HPDE6-E6E7 (cell line): ENCODE results near the gene SPTBN1.

Experiments used
- DNase-seq: peaks from one replicate; pipeline ENCODE4 v3.0.0; 2011; ENCODE audit warnings: missing footprints; ENCODE audit errors: extremely low spot score

SPTBN1 gene

GRCh38 chr2:54553775-54554174, 97.6 kb downstream of the SPTBN1 start:
- no peak for DNase-seq

DNA sequence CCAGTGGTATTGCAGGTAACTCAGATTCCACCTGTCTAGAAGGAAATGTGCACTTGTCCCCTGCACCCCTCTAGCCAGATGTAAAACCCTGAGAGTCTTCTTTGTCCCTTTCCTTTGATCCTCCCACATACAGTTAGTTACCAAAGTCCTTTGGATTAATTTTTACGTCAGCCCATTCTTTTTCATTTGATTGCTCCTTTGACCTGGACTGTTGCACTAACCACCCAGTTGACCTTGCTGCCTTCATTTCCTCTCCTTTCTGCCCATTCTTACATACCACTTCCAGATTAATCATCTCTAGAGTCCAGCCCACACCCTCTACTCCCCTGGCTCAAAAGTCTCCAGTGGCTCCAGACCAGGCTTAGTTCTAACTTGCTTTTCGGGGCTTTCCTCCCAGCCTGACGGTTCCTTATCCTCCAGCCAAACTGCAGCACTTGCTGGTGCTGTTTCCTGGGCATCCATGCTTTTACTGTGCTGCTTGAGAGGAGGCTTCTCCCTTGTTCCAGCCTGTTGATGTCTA, 99.3 kb downstream of the SPTBN1 start:
- no peak for DNase-seq

DNA sequence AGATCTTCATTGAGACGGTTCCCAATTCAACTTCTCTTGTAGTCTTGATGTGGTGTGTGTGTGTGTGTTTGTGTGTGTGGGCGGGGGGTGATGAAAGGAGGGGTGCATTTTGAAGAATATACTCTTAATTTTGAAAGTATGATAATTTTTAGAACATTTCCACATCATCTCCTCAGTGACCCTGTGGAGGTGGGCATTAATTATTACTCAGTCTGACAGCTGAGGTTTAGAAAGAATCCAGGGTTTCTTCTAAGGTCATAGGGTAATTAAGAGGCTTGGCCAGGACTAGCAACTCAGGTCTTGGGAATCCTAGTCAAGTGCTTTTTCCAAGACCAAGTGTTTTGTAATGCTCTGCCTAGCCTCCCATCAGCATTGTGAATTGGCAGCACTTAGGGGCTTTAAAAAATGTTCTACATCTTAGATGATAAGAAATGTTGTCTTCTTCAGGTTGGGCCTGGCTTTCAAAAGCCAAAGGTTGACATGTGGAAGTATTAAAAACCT, 100.5 kb downstream of the SPTBN1 start:
- DNase-seq: no peak

DNA sequence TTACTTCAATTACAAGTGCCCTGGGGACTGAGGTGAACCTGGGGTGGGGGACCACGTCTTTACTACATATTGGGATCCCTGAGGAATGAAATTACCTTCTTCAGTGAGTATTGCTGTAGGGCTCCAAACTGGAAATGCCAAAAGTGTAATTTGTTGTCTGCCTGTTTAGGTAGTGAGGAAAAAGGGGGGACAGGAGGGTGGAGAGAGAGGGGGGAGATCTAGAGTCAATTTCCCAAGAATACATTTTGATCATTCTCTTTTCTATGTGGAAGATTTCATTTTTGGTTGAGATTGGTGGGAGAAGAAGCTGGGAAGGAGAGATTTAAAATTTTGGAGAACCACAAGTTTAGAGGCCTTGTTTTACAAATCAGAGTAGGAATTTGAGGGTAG, 101.1 kb downstream of the SPTBN1 start:
- DNase-seq: no peak

GRCh38 chr2:54557601-54558187, 101.6 kb downstream of the SPTBN1 start:
- DNase-seq: no peak

- no peak for DNase-seq
Measured at GRCh38 chr2:54558188-54559005, 102.3 kb downstream of the SPTBN1 start.

DNA sequence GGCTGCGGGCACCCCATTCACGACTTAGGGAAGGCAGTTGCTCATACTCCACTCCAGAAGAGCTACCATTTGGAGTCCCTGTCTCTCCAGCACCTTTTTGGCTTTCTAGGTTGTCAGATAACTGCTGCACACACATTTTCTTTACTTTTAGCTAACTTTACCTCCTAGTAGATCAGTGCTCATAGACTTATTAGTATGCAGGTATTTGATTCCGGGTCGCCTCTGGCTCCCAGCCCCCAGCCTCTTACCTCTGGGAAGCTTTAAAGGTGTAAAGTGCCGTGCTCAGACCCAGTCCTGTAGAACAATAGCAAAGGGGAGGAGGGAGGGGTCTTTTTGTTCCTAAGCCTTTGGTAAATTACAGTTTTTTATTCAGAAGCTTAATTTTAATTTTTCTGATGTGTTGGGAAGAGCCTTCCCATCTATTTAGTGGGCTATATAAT, 102.9 kb downstream of the SPTBN1 start:
- no peak for DNase-seq

GRCh38 chr2:54559593-54560145, 103.5 kb downstream of the SPTBN1 start:
- DNase-seq: no peak

- no peak for DNase-seq
Measured at GRCh38 chr2:54560146-54560881, 104.2 kb downstream of the SPTBN1 start.

- DNase-seq: no peak
Measured at GRCh38 chr2:54561010-54561409, 104.9 kb downstream of the SPTBN1 start.

- no peak for DNase-seq
Measured at GRCh38 chr2:54564439-54564838, 108.3 kb downstream of the SPTBN1 start.

DNA sequence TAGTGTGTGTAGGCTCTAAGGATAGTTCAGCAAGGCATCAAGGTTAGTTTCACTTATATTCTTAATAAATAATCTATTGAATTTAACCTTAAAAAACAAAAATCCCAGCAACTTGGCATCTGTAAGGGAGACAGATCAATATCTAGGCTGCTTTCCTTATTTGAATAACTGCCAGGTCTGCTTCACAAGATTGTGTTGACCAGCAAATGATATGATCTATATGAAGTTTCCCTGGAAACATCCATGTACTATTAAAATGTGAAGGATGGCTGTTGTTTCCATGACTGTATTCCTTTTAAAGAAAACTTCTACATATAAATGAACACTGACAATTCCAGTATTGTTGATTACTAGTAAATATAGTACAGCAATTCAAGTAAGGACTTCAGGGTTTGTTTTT, 109.4 kb downstream of the SPTBN1 start:
- no peak for DNase-seq

GRCh38 chr2:54566896-54567295, 110.8 kb downstream of the SPTBN1 start:
- no peak for DNase-seq

GRCh38 chr2:54568876-54569321, 112.8 kb downstream of the SPTBN1 start:
- DNase-seq: no peak

DNA sequence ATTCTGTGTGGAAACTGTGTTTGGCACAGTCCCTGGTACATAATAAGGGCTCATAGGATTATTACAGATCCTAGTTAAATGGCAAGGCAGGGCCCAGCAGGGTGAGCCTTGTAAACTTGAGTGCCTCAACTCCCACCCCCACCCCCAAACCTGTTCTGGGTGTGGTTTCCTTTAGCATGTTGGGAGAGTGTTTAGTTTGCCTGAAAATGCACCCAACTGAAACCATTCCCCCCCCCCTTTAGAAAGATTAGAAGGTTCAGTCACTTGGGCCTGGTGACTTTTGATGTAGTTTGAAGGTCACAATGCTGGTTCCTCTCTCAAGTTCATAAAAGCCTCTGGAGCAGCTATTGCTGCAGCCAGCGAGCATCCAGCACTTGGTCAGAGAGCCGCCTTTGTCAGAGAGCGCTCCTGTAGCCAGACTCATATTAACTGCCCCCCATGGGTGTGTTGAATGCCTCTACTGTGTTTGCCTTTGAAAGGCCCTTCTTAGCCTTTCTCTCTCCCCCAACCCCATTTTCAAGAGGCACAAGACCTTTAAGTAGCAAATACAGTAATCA, 113.7 kb downstream of the SPTBN1 start:
- no peak for DNase-seq

DNA sequence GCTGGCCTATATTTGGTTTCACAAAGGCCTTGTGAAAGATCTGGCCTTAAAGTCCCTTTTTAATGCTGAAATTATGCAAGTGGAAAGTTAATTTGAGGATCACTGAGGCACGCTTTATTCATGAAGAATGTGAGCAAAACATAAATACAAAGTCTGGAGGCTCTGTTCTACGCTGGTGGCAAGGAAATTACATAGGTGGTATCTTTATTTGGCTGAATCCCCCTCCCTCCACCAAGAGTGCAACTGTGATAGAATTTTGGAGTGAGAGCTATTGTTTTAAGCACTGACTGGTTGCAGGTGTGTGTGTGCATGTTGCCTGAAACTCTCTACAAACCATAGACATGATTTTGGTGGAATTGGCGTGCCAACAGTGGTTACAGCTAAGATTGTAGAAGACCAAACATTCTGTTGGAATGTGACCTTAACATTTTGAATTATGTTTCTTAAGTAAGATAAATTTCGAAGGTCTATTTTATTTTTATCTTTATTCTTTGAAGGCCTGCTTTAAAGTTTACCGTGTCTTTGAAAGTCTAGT, 114.3 kb downstream of the SPTBN1 start:
- DNase-seq: no peak

DNA sequence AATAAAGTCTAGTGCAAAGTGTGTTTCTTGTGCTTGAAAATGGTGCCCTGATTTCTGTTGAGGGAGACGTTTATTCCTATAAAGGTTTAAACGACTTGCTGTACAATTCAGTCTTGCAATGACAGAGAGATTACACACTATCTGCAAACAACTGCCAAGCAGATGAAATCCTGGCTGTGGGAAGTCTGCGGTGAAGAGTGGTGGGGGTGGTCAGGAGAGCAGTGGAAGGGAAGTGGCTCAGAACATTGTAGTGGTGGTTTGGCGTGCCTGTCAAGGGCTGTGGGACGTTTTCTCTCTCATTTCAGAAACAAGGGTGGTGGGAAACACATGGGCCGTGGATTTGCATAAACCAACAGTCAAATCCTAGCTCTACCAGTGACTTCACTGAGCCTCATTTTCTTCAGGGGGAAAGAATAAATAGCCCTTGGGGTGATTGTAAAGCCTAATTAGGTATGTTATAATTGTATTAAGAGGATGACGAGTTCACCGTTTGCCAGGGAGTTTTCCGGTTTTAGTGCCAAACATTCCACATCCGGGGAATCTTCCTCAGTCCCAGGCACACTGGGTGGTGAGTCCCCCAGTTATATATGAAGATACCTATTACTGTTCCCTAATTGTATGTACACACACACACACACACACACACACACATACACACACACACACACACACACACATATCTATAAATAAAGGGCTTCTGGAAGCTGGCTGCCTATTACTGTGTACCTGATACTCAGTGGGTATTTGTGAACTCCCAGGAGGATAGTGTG, 115.0 kb downstream of the SPTBN1 start:
- peak; percentile 49 for DNase-seq

DNA sequence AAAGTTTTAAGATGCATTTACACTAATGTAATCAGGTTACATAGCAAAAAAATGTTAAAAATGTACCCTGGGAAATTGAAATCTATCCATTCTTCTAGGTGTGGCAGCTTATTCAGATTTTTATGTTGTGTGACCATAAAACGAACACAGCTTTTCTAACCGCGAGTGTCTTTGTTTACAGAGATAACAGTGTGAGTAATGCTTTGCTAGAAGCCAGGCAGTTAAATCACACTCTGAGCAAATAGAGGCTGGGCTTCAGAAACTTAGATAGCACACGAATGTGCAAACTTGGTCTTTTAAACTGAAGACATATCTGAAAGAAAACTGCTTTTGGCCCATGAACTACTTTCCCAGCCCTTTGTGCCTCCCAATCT, 116.1 kb downstream of the SPTBN1 start:
- DNase-seq: peak; percentile 50

DNA sequence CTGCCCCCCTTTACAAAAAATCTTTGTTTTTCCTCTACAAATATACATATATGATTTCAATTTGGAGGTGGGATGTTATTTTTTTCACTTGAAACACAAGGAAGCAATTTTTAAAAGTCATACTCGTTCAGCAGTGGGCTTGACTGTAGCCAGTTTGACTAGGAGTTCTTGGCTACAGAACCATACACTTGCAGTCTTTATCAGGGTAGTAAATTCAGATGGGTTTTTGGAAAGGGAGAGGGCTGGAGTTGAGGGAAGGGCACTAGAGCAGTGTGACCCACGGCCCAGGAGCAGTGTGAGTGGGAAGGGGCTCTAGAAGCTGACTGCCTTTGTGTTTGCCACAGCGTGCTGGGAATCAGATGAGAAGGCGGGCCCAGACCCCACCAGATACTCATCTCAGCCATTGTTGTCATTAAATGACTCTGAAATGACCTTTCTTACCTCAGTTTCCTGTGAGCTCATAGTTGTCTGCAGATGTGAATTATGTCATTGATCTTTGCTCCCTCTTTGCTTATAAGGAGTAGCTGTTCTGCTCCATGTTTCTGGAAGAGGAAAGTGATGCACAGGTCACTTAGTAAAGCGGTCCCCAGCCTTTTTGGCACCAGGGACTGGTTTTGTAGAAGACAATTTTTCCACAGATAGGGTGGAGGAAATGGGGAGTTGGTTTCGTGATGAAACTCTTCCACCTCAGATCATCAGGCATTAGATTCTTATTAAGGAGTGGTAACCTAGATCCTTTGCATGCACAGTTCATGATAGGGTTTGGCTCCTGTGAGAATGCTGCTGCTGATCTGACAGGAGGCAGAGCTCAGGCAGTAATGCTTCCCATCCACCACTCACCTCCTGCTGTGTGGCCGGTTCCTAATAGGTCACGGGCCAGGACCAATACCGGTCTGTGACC, 116.8 kb downstream of the SPTBN1 start:
- no peak for DNase-seq

- DNase-seq: no peak
Measured at GRCh38 chr2:54573537-54573919, 117.4 kb downstream of the SPTBN1 start.
